OCI-LY1 (cell line): ENCODE measurements around the gene LINC00237.

ENCODE experiments used
- H2AFZ ChIP-seq: fragments of 200-600 bp; sonication (generic), shearing (Covaris generic); 2 replicates; pipeline ENCODE4 v1.6.0; 2014; ENCODE audit warnings: antibody characterized with exemption, mild to moderate bottlenecking, low read length
- H3F3A ChIP-seq: fragments of 200-600 bp; sonication (generic), shearing (Covaris generic); 2 replicates; pipeline ENCODE4 v1.6.0; 2014; ENCODE audit warnings: mild to moderate bottlenecking, antibody characterized with exemption, low read length, moderate library complexity; ENCODE audit not compliant: insufficient read depth
- H3K27ac ChIP-seq: fragments of 200-600 bp; sonication (generic); 2 replicates; pipeline ENCODE4 v1.5.1; 2014; ENCODE audit warnings: low read length, mixed run types, mild to moderate bottlenecking, low read depth; ENCODE audit not compliant: poor library complexity, severe bottlenecking
- H3K27me3 ChIP-seq: fragments of 200-600 bp; sonication (generic); 2 replicates; pipeline ENCODE4 v1.6.0; 2014; ENCODE audit warnings: antibody characterized with exemption, mild to moderate bottlenecking, low read length, moderate library complexity; ENCODE audit not compliant: insufficient read depth
- H3K36me3 ChIP-seq: fragments of 200-600 bp; sonication (generic); 2 replicates; pipeline ENCODE4 v1.6.1; 2014; ENCODE audit warnings: mild to moderate bottlenecking, antibody characterized with exemption, low read length, moderate library complexity, mixed read lengths; ENCODE audit not compliant: insufficient read depth
- H3K4me1 ChIP-seq: fragments of 200-600 bp; sonication (generic); 2 replicates; pipeline ENCODE4 v1.5.1; 2014; ENCODE audit warnings: mild to moderate bottlenecking, low read length, moderate library complexity; ENCODE audit not compliant: insufficient read depth, severe bottlenecking
- H3K4me2 ChIP-seq: fragments of 200-600 bp; sonication (generic), shearing (Covaris generic); 2 replicates; pipeline ENCODE4 v1.6.1; 2014; ENCODE audit warnings: low read length
- H3K4me3 ChIP-seq: fragments of 200-600 bp; sonication (generic); 2 replicates; pipeline ENCODE4 v1.5.1; 2014; ENCODE audit warnings: low read length, low read depth, mild to moderate bottlenecking, mixed read lengths; ENCODE audit not compliant: poor library complexity, severe bottlenecking
- H3K79me2 ChIP-seq: fragments of 200-600 bp; shearing (Covaris generic); 2 replicates; pipeline ENCODE4 v1.6.1; 2016; ENCODE audit warnings: mixed run types, low read length, mixed read lengths; ENCODE audit not compliant: insufficient read depth
- H3K9ac ChIP-seq: fragments of 200-600 bp; sonication (generic), shearing (Covaris generic); 2 replicates; pipeline ENCODE4 v1.6.1; 2014; ENCODE audit warnings: mild to moderate bottlenecking, low read length, mixed read lengths
- H3K9me2 ChIP-seq: fragments of 200-600 bp; sonication (generic), shearing (Covaris generic); 2 replicates; pipeline ENCODE4 v1.6.1; 2014; ENCODE audit warnings: low read depth, mild to moderate bottlenecking, low read length, mixed read lengths
- H3K9me3 ChIP-seq: fragments of 200-600 bp; shearing (Covaris generic); 2 replicates; pipeline ENCODE4 v1.6.1; 2014; ENCODE audit warnings: low read length, mixed read lengths
- H4K20me1 ChIP-seq: fragments of 200-600 bp; sonication (generic), shearing (Covaris generic); 2 replicates; pipeline ENCODE4 v1.6.0; 2016; ENCODE audit warnings: mild to moderate bottlenecking, low read length; ENCODE audit not compliant: insufficient read depth
- CTCF ChIP-seq: fragments of 200-600 bp; sonication (generic), shearing (Covaris generic); IDR thresholded peaks from 2 replicates; pipeline ENCODE4 v1.5.1; 2017; ENCODE audit warnings: mild to moderate bottlenecking, antibody characterized with exemption, low read length, moderate library complexity, mixed read lengths
- EZH2 ChIP-seq: fragments of 200-600 bp; sonication (generic), shearing (Covaris generic); IDR thresholded peaks from 2 replicates; pipeline ENCODE4 v1.8.0; 2017; ENCODE audit warnings: borderline replicate concordance, mixed run types, mild to moderate bottlenecking, antibody characterized with exemption, low read length, moderate library complexity, mixed read lengths

LINC00237 gene

GRCh38 chr20:21141825-21142224 lies 35.7 kb upstream of the LINC00237 start:
- no peak overlapping the region for H3K4me2 ChIP-seq
- no peaks in the 10 kb centered on the region for H3K4me1 ChIP-seq
- no peak overlapping the region for H3K27ac ChIP-seq
- no peaks in the 10 kb centered on the region for H3F3A ChIP-seq
- no peaks in the 10 kb centered on the region for H3K9me3 ChIP-seq
- H3K9ac ChIP-seq, result no peak overlapping the region
- H4K20me1 ChIP-seq, result no peaks in the 10 kb centered on the region
- no peaks in the 10 kb centered on the region for H3K79me2 ChIP-seq
- no peaks in the 10 kb centered on the region for H3K9me2 ChIP-seq
- TF ChIP-seq CTCF, result no peak
- no peak for TF ChIP-seq EZH2
- H3K27me3 ChIP-seq, result no peaks in the 10 kb centered on the region
- H3K4me3 ChIP-seq, result no peak overlapping the region
- H2AFZ ChIP-seq, result no peak overlapping the region
- peaks cover 30% of the 10 kb centered on the region; the same call in 1 of the 2 replicates for H3K36me3 ChIP-seq

- Histone ChIP-seq H3K27ac (no peak overlapping the region), H4K20me1 (no peaks in the 10 kb centered on the region), H3K27me3 (no peaks in the 10 kb centered on the region), H3K4me2 (no peak overlapping the region), H3K4me3 (no peak overlapping the region), H3K9me2 (no peaks in the 10 kb centered on the region), H3K9me3 (no peaks in the 10 kb centered on the region), H3K79me2 (no peaks in the 10 kb centered on the region), H3F3A (no peaks in the 10 kb centered on the region), H2AFZ (no peak overlapping the region), H3K9ac (no peak overlapping the region), H3K4me1 (peaks cover 7% of the 10 kb centered on the region), H3K36me3 (peaks cover 25% of the 10 kb centered on the region; the same call in 1 of the 2 replicates)
- TF ChIP-seq CTCF (no peak), EZH2 (no peak)
Measured at GRCh38 chr20:21139881-21140566, 33.9 kb upstream of the LINC00237 start.

GRCh38 chr20:21137078-21137477 lies 30.9 kb upstream of the LINC00237 start:
- Histone ChIP-seq H3K4me1 (peaks cover 7% of the 10 kb centered on the region), H3K4me3 (no peak overlapping the region), H4K20me1 (no peaks in the 10 kb centered on the region), H2AFZ (no peak overlapping the region), H3K9me2 (no peaks in the 10 kb centered on the region), H3K4me2 (no peak overlapping the region), H3K9ac (no peak overlapping the region), H3F3A (no peaks in the 10 kb centered on the region), H3K9me3 (no peaks in the 10 kb centered on the region), H3K79me2 (no peaks in the 10 kb centered on the region), H3K27ac (no peak overlapping the region), H3K36me3 (peaks cover 28% of the 10 kb centered on the region; the same call in 1 of the 2 replicates), H3K27me3 (no peaks in the 10 kb centered on the region)
- TF ChIP-seq EZH2 (no peak), CTCF (no peak)
